GM21526 (cell line): ENCODE measurements around the gene JPH3.
"Not testable (repeated sequence)": the region's sequence is repeated elsewhere in the genome, so short reads cannot be mapped to it uniquely, and the experiment has no call there.

Experiments used
- ATAC-seq: cut with Tn5 transposase; IDR thresholded peaks from one replicate; pipeline ENCODE4 v1.9.1; 2021; ENCODE audit warnings: moderate library complexity; ENCODE audit not compliant: unreplicated experiment, low FRiP score

The JPH3 gene

GRCh38 chr16:87677830-87678229 is 75.5 kb downstream of the JPH3 start:
- no peak for ATAC-seq

GRCh38 chr16:87678618-87679017 is 76.3 kb downstream of the JPH3 start:
- no peak for ATAC-seq

- no peak for ATAC-seq
Measured at GRCh38 chr16:87679593-87680271, 77.4 kb downstream of the JPH3 start.

- ATAC-seq, result no peak
Measured at GRCh38 chr16:87680272-87680644, 78.0 kb downstream of the JPH3 start.

- ATAC-seq, result not testable (repeated sequence)
Measured at GRCh38 chr16:87681051-87681602, 78.8 kb downstream of the JPH3 start.

- no peak for ATAC-seq
Measured at GRCh38 chr16:87681981-87682570, 79.8 kb downstream of the JPH3 start.

- ATAC-seq, result no peak
Measured at GRCh38 chr16:87682852-87683399, 80.6 kb downstream of the JPH3 start.

GRCh38 chr16:87684106-87684677 is 81.9 kb downstream of the JPH3 start:
- no peak for ATAC-seq

GRCh38 chr16:87684711-87685404 is 82.5 kb downstream of the JPH3 start:
- no peak for ATAC-seq

GRCh38 chr16:87685405-87685755 is 83.1 kb downstream of the JPH3 start:
- ATAC-seq, result no peak

GRCh38 chr16:87685766-87686165 is 83.5 kb downstream of the JPH3 start:
- no peak for ATAC-seq

- no peak for ATAC-seq
Measured at GRCh38 chr16:87686697-87687096, 84.4 kb downstream of the JPH3 start.

- ATAC-seq, result no peak
Measured at GRCh38 chr16:87687126-87687910, 85.0 kb downstream of the JPH3 start.

- ATAC-seq, result no peak
Measured at GRCh38 chr16:87687998-87688529, 85.8 kb downstream of the JPH3 start.

- no peak for ATAC-seq
Measured at GRCh38 chr16:87688876-87689815, 86.8 kb downstream of the JPH3 start.

GRCh38 chr16:87689956-87690465 is 87.7 kb downstream of the JPH3 start:
- no peak for ATAC-seq

GRCh38 chr16:87690911-87691685 is 88.8 kb downstream of the JPH3 start:
- ATAC-seq, result no peak

- ATAC-seq, result no peak
Measured at GRCh38 chr16:87691686-87692079, 89.4 kb downstream of the JPH3 start.
